Neuron (in vitro differentiated cells): ENCODE data around the gene ACTR1B.
"Not testable (repeated sequence)": the region's sequence is repeated elsewhere in the genome, so short reads cannot be mapped to it uniquely, and the experiment has no call there.

Experiments
- H2AFZ ChIP-seq: one replicate; pipeline ENCODE4 v1.6.1; 2013; ENCODE audit warnings: low read depth, mild to moderate bottlenecking, inconsistent platforms, low read length, moderate library complexity
- H3K27me3 ChIP-seq: one replicate; pipeline ENCODE4 v1.6.1; 2013; ENCODE audit warnings: low read length; ENCODE audit not compliant: insufficient read depth
- H3K36me3 ChIP-seq: one replicate; pipeline ENCODE4 v1.6.1; 2013; ENCODE audit warnings: low read length; ENCODE audit not compliant: insufficient read depth
- H3K4me1 ChIP-seq: one replicate; pipeline ENCODE4 v1.6.1; 2013; ENCODE audit warnings: low read length; ENCODE audit not compliant: insufficient read depth
- H3K4me3 ChIP-seq: 2 replicates; pipeline ENCODE4 v1.5.1; 2013; ENCODE audit warnings: mild to moderate bottlenecking, low read length, moderate library complexity
- H3K9me3 ChIP-seq: one replicate; pipeline ENCODE4 v1.6.1; 2013; ENCODE audit warnings: low read length

The ACTR1B gene

DNA sequence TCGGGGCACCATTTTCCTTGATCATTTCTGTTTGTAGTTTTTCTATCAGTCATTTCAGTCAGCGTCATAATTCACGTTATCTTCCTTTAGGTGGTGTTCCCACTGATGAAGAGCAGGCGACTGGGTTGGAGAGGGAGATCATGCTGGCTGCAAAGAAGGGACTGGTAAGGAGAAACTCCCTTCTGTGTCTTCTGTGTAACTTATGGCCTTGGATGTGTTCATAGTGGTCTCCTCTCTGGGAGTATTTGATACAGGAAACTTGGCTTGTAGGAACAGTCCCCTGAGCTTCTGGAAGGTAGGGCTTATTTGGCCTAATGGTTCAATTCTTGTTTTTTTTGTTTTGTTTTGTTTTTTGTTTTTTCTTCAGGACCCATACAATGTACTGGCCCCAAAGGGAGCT lies 16.9 kb downstream of the ACTR1B start:
- H3K4me1 ChIP-seq: peaks cover 5% of the 10 kb centered on the region
- no peak overlapping the region for H2AFZ ChIP-seq
- H3K4me3 ChIP-seq: peak overlapping the region; percentile 88

DNA sequence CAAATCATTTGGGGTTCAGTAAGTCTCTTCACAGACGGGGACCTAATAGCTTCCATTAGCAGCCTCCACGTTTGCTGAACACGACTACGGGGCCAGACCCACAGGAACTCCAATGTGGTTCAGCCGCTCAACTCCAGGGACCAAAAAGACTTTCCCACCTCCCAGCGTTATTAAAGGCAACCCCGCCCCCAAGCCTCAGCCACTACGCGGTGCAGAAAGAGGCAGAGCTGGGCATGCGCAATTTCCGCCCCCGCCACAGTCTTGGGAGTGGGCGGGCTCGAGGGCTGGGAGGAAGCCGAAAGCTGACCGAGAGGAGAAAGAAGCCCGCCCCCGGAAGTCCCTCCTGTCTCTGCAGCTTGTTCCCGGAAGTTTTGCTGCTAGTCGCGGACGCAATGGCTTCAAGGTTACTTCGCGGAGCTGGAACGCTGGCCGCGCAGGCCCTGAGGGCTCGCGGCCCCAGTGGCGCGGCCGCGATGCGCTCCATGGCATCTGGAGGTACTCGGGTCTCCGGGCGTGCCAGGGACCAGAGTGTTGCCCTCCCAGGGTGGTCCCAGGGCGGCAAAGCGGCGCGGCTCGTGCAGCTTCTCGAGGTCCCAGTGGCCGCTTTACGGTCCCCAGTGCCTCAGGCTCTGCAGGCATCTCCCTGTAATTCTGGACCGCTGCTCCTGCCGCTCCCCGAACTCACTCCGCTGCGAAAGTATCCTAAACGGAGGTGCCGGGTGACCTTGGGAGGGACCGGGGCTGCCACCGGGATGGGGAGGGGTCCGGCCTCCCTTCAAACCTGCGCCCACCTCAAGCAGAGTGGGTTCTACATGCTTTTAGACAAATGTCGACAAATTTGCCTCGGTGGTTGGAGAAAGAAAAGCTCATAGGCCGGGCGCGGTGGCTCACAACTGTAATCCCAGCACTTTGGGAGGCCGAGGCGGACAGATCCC lies 17.9 kb downstream of the ACTR1B start, which contains the start of gene COX5B:
TSS of gene COX5B (plus strand) at position 368 of the 935 bp plus-strand sequence. CDS start at position 393, 25 bp downstream.
- H3K36me3 ChIP-seq: peaks cover 27% of the 10 kb centered on the region
- no peaks in the 10 kb centered on the region for H3K9me3 ChIP-seq
- peak within 1 kb of the TSS; percentile 88 for H3K4me3 ChIP-seq
- H3K4me1 ChIP-seq: peaks cover 5% of the 10 kb centered on the region
- H3K27me3 ChIP-seq: no peaks in the 10 kb centered on the region
- peak within 1 kb of the TSS; percentile 96 for H2AFZ ChIP-seq

More for the DNA sequence above, 16.9 kb downstream of the ACTR1B start:
- Histone ChIP-seq H3K27me3 (no peaks in the 10 kb centered on the region), H3K9me3 (no peaks in the 10 kb centered on the region), H3K36me3 (peaks cover 27% of the 10 kb centered on the region)

DNA sequence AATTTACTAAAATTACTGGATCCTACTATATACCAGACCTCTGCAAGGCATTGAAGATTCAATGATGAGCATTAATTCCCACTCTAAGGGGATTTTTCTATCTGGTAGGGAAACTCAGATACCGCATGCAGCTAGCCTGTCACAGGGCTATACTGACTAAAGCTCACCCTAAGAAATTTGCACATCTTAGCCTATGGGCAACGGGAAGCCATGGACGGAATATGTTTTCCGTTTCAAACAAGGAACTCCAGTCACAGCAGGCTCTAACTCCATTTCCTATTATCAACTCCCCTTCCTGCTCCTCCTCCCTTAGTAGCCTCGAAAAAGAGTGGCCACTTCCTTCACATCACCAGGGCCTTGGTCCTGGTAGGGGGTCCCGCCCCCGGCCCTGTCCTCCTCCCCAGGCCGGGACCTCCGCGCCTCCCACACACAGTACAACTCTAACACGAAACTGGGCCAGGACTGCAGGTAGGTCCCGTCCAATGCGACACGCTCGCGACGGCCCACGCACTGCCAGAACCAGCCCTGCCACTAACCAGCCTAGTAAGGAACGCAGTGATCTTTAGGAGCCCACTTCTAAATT lies 18.6 kb downstream of the ACTR1B start:
- Histone ChIP-seq H3K4me1 (peaks cover 5% of the 10 kb centered on the region), H3K36me3 (peaks cover 27% of the 10 kb centered on the region), H3K27me3 (no peaks in the 10 kb centered on the region), H3K4me3 (peak overlapping the region; percentile 88), H2AFZ (peak overlapping the region; percentile 96), H3K9me3 (no peaks in the 10 kb centered on the region)

DNA sequence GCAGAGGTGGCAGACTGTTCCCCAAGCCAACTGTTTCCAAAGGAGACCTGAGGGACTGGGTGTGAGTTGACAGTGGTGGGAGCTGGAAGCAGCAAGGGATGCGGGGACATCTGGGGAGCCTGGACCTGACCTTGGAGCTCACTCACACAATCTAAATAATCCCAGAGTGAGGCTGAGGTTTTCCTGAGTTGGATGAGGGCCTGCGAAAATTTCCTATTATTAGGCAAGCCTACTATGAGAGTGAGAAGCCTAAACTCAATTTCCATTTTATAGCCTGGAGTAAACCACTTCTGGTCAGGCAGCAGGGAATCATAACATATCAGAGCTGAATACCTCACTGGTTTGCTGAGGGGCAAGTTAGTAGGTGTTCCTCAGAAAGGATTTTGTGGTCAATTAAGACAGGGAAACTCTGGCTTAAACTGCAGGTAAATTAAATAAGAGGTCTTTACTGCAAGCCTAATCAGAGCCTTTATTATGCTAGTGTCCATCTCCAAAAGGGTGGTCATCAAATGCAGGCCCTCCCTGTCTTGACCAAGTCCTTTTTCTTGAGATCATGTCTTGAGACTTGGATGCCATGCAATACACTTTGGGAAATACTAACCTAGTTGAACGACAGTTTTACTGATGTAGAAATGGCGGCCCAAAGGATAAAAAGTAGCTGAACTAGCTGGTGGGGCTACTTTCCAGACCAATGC lies 19.7 kb downstream of the ACTR1B start:
- Histone ChIP-seq H3K4me3 (no peak overlapping the region), H2AFZ (no peak overlapping the region), H3K9me3 (no peaks in the 10 kb centered on the region), H3K4me1 (peaks cover 5% of the 10 kb centered on the region), H3K36me3 (peaks cover 20% of the 10 kb centered on the region), H3K27me3 (no peaks in the 10 kb centered on the region)

DNA sequence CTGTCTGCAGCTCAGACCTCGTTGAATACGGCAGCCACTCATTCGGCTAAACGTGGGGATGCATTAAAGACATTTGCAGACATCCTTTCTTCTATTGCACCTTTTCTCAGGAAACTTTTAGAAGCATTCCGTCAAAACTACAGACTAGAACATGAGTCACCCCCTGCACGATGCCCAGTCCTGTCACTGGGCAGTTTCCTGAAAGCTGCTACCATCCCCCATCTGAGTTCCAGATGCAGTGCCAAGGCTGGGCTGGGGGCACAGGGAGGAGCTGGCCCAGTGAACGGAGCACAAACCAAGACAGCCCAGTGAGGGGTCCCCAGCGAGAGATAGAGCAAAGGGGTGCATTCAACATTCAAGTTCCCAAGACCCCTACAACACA lies 37.8 kb downstream of the ACTR1B start:
- H2AFZ ChIP-seq, H3K4me1 ChIP-seq, H3K4me3 ChIP-seq, H3K27me3 ChIP-seq, H3K36me3 ChIP-seq, H3K9me3 ChIP-seq: not testable (repeated sequence)

DNA sequence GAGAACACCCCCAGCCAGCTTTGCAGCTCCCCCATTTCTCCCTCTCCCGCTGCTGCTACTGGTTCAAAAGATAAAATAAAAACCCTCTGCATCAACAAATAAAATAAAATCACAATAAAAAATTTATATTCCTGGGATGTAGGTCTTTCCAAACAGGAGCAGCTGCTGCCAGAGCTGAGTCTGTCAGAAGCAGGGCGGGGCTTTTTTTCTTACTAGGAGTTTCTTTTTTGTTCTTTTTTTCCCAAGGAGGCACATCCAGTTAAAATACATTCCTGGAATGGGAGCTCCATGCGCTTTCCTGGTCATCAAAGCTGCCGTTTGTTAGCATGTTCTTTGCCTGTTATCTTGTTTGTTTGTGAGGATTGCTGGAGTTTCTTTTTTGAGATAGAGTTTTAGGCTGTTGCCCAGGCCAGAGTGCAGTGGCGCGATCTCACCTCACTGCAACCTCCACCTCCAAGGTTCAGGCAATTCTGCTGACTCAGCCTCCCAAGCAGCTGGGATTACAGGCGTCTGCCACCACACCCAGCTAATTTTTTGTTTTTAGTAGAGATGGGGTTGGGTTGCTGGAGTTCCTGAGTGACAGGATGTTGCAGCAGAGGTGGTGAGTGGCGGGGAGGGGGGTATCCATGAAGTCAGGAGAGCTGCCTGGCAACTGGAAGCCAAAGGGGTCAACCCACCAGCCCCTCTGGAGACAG lies 38.3 kb downstream of the ACTR1B start:
- H3K4me1 ChIP-seq: not testable (repeated sequence)

DNA sequence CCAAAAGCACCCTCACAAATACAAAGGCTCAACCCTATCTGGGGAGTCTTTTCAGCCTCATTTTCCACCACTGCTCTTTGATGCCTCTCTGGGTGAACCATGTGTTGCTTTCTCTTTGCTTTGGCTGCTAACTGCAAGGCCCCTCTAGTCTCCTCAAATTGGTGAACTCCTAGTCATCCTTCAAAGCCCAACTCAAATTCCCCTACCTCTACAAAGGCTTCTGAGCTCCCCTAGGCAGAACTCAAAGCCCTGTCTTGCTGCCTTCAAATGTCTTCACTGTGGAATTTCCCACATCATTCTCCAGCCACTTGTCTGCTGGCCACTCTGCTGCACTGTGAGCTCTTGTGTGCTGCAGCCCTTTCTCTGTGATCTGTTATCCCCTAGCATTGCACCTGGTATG lies 40.9 kb downstream of the ACTR1B start:
- H3K36me3 ChIP-seq, H3K27me3 ChIP-seq, H3K4me1 ChIP-seq, H3K9me3 ChIP-seq, H3K4me3 ChIP-seq, H2AFZ ChIP-seq: not testable (repeated sequence)

More for the DNA sequence above, 38.3 kb downstream of the ACTR1B start:
- H3K4me3 ChIP-seq, H3K27me3 ChIP-seq, H3K36me3 ChIP-seq, H3K9me3 ChIP-seq, H2AFZ ChIP-seq: not testable (repeated sequence)

DNA sequence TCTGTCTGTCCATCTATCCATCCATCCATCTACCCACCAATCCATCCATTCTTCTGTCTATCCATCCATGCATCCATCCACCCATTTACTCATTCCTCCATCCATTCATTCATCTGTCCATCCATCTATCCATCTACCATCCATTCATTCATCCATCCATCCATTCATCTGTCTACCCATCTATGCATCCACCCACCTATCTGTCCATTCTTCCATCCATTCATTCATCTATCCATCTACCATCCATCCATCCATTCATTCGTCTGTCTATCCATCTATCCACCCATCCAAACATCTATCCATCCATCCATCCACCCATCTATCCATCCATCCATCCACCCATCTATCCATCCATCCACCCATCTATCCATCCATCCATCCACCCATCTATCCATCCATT lies 43.4 kb downstream of the ACTR1B start:
- not testable (repeated sequence) for H3K36me3 ChIP-seq, H3K9me3 ChIP-seq, H3K27me3 ChIP-seq, H2AFZ ChIP-seq, H3K4me3 ChIP-seq, H3K4me1 ChIP-seq

DNA sequence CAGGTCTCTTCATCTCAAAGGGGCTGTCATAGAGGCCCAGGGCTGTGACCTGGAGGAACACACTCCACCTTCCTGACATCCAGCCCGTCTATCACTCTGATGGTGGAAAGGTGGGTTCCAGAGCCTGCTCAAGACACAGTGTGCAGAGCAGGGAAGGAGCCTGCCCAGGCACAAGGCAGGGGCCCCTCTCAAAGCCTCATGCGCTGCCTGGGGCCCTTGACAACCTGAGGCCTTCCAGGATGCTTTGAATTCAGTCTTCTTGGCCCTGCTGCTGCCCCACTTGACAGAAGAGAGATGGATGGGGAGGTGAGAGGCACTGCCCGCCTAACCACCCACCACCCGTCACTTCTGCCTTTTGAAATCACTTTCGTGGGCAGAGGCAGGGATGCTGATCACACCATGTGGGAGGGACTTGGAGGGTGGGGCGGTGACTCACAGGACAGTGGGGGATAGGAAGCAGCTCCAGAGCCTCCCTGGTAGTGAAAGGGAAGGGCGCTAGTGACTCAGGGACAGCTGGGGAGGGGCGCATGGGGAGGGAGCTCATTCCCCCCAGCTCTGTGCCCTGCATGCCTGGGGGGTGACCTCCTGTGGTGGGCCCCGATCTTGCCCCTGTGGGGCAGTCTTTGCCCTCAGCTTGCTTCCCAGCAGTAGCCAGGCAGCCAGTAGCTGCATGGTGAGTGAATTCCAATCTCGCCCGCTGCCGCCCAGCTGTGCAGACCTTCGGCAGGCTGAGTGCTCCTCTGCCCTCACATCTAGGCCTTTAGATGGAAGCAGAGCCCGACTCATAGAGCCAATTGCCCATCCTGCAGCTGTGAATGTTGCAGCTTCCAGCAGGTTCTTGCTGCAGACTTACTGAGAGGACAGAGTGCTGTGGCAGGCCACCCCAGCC lies 44.7 kb downstream of the ACTR1B start:
- not testable (repeated sequence) for H3K4me1 ChIP-seq, H3K36me3 ChIP-seq, H2AFZ ChIP-seq, H3K27me3 ChIP-seq, H3K4me3 ChIP-seq, H3K9me3 ChIP-seq

DNA sequence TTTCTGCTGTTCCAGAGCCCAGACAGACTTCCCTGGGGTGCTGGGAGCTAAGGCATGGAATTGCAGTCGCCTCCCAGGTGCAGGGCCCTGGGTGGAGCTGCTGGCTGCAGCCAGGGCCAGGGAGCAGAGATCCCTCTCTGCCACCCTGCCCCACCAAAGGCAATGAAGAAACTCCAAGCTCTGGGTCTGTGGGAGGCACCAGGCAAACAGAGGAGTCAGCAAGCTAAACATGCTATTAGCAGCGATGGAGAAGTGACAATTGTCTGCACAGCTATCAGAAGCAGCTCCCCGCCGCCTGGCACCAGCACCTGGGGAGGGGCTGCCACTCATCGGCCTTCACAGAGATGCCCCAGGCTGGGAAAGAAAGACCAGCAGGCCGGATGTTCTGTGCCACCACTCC lies 45.9 kb downstream of the ACTR1B start:
- Histone ChIP-seq H3K36me3 (no peaks in the 10 kb centered on the region), H2AFZ (no peak overlapping the region), H3K27me3 (no peaks in the 10 kb centered on the region), H3K4me1 (no peaks in the 10 kb centered on the region), H3K9me3 (no peaks in the 10 kb centered on the region), H3K4me3 (no peak overlapping the region)

DNA sequence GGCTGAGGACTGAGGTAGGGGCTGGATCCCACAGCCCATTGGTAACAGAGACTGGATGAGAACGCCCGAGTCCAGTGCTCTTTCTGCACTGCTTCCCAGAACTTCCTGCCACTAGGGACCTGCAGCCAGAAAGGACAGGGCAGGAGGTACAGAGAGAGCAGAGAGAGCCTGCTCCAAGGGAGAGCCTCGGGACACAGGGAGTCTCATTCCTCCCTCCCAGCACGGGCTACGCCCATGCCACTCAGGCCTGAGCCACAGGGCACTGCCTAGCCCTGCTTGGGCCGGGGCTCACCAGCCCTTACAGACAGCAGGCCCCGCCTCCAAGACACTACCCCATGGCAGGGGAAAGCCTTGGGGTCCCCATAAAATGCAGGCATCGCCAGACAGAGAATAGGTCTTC lies 48.1 kb downstream of the ACTR1B start:
- H3K36me3 ChIP-seq, H3K4me1 ChIP-seq, H3K9me3 ChIP-seq, H3K4me3 ChIP-seq, H2AFZ ChIP-seq, H3K27me3 ChIP-seq: not testable (repeated sequence)

DNA sequence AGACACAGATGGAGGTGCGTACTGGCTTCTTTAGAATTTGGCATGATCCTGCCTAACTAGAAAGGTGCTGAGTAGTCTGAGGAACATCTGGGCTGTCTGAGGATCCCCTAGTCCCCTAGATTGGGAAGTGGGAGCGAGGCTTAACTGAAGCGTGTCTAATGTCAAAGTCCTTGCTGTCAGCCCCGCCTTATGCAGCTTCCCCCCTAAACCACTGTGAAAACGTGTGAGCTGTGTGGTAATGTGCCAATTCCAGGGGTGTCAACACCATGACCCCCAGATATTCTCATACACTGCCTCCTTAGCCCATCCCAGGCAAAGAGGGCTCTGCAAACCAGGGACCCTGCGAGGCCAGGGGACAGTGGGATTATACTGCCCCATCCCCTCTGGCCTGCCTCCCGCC lies 51.9 kb downstream of the ACTR1B start:
- not testable (repeated sequence) for H3K4me3 ChIP-seq, H2AFZ ChIP-seq, H3K9me3 ChIP-seq, H3K27me3 ChIP-seq, H3K4me1 ChIP-seq, H3K36me3 ChIP-seq
